Measurements from ENCODE around the gene TENM3.
"Not testable (repeated sequence)": the region's sequence is repeated elsewhere in the genome, so short reads cannot be mapped to it uniquely, and the experiment has no call there.

Gene TENM3

GRCh38 chr4:182228991-182229577 is 14.1 kb upstream of the TENM3 start:
- DNase-seq (ENCODE audit: low read depth) = no peak

GRCh38 chr4:182230256-182230655 is 12.9 kb upstream of the TENM3 start:
- no peak for DNase-seq (ENCODE audit: low read depth)

- DNase-seq (ENCODE audit: low read depth) = no peak
Measured at GRCh38 chr4:182231080-182231479, 12.1 kb upstream of the TENM3 start.

GRCh38 chr4:182231496-182231895 is 11.7 kb upstream of the TENM3 start:
- no peak for DNase-seq (ENCODE audit: low read depth)

GRCh38 chr4:182233310-182234090 is 9.7 kb upstream of the TENM3 start:
- no peak for DNase-seq (ENCODE audit: low read depth)

GRCh38 chr4:182235021-182235795 is 8.0 kb upstream of the TENM3 start:
- no peak for DNase-seq (ENCODE audit: low read depth)

GRCh38 chr4:182236186-182236585 is 7.0 kb upstream of the TENM3 start:
- DNase-seq (ENCODE audit: low read depth) = no peak

- not testable (repeated sequence) for DNase-seq (ENCODE audit: low read depth)
Measured at GRCh38 chr4:182237010-182237409, 6.2 kb upstream of the TENM3 start.

- no peak for DNase-seq (ENCODE audit: low read depth)
Measured at GRCh38 chr4:182238355-182238931, 4.8 kb upstream of the TENM3 start.

- DNase-seq (ENCODE audit: low read depth) = no peak
Measured at GRCh38 chr4:182240161-182241130, 2.8 kb upstream of the TENM3 start.

GRCh38 chr4:182242260-182242659 is 942 bp upstream of the TENM3 start:
- DNase-seq (ENCODE audit: low read depth) = not testable (repeated sequence)

GRCh38 chr4:182242787-182243186 is 415 bp upstream of the TENM3 start:
- DNase-seq (ENCODE audit: low read depth) = no peak

- no peak for DNase-seq (ENCODE audit: low read depth)
Measured at GRCh38 chr4:182245041-182245440, 1.8 kb downstream of the TENM3 start.

GRCh38 chr4:182245541-182246215 is 2.5 kb downstream of the TENM3 start:
- DNase-seq (ENCODE audit: low read depth) = no peak

- DNase-seq (ENCODE audit: low read depth) = no peak
Measured at GRCh38 chr4:182246401-182247205, 3.4 kb downstream of the TENM3 start.

GRCh38 chr4:182248295-182248694 is 5.1 kb downstream of the TENM3 start:
- no peak for DNase-seq (ENCODE audit: low read depth)

GRCh38 chr4:182250446-182250845 is 7.2 kb downstream of the TENM3 start:
- DNase-seq (ENCODE audit: low read depth) = no peak

- DNase-seq (ENCODE audit: low read depth) = no peak
Measured at GRCh38 chr4:182251116-182251515, 7.9 kb downstream of the TENM3 start.

GRCh38 chr4:182252220-182252619 is 9.0 kb downstream of the TENM3 start:
- DNase-seq (ENCODE audit: low read depth) = no peak

Data from T follicular helper cell (primary cell).